Spleen (tissue), 11 donors: Measurements from ENCODE around the gene TOMM6. TPM values are rescaled to one million over a fixed set of nuclear protein-coding genes. Genes with fewer than 3 reads are reported as not detected.

Experiments used
- DNase-seq: peaks from one replicate; pipeline ENCODE4 v3.0.0-alpha.2; 2020
- H3K27ac ChIP-seq, 8 donors: fragments of 200-600 bp; sonication (generic) in 7 of 8; 1 replicate in 4 of 8; 2 replicates in 4 of 8; pipeline versions ENCODE4 v1.5.0 to v1.8.0; 2016 to 2021; ENCODE audit warnings: inconsistent platforms in 4 of 8, mild to moderate bottlenecking in 4 of 8, moderate library complexity in 1 of 8
- H3K27me3 ChIP-seq, 7 donors: fragments of 200-600 bp; sonication (generic) in 6 of 7; replicated peaks in 1 of 7; 1 replicate in 4 of 7; 2 replicates in 3 of 7; pipeline versions ENCODE4 v1.5.0 to v1.8.0; 2016 to 2021; ENCODE audit warnings: inconsistent platforms in 3 of 7, mild to moderate bottlenecking in 1 of 7
- H3K36me3 ChIP-seq, 6 donors: fragments of 200-600 bp; sonication (generic) in 5 of 6; 1 replicate in 4 of 6; 2 replicates in 2 of 6; pipeline versions ENCODE4 v1.5.0 to v1.8.0; 2016 to 2021; ENCODE audit warnings: inconsistent platforms in 2 of 6
- H3K4me1 ChIP-seq, 6 donors: fragments of 200-600 bp; sonication (generic) in 5 of 6; 1 replicate in 3 of 6; 2 replicates in 3 of 6; pipeline versions ENCODE4 v1.5.0 to v1.8.0; 2016 to 2021; ENCODE audit warnings: inconsistent platforms in 3 of 6
- H3K4me3 ChIP-seq, 8 donors: fragments of 200-600 bp; sonication (generic) in 7 of 8; 1 replicate in 4 of 8; 2 replicates in 4 of 8; pipeline versions ENCODE4 v1.5.0 to v1.8.0; 2016 to 2021; ENCODE audit warnings: inconsistent platforms in 4 of 8, mild to moderate bottlenecking in 4 of 8, moderate library complexity in 2 of 8
- H3K9me3 ChIP-seq, 8 donors: fragments of 200-600 bp; sonication (generic) in 7 of 8; 1 replicate in 4 of 8; 2 replicates in 4 of 8; pipeline versions ENCODE4 v1.5.0 to v1.8.0; 2016 to 2021; ENCODE audit warnings: inconsistent platforms in 4 of 8
- CTCF ChIP-seq, 11 experiments: fragments of 200-600 bp in 7 of 11; fragments of 450-650 bp in 4 of 11; sonication (generic) in 4 of 11; IDR thresholded peaks in 8 of 11; conservative IDR thresholded peaks in 3 of 11; 1 replicate in 7 of 11; 2 replicates in 4 of 11; pipeline versions ENCODE4 v1.4.0 to v1.8.0; 2016 to 2021; ENCODE audit warnings: antibody characterized with exemption in 11 of 11, inconsistent platforms in 4 of 11, mild to moderate bottlenecking in 1 of 11
- POLR2A ChIP-seq, 3 donors: fragments of 450-650 bp; IDR thresholded peaks; one replicate each; pipeline ENCODE4 v1.5.1; 2017; ENCODE audit warnings: antibody characterized with exemption in 3 of 3, mild to moderate bottlenecking in 1 of 3
- POLR2AphosphoS5 ChIP-seq, 3 donors: sonication (generic); formaldehyde crosslinking; IDR thresholded peaks; one replicate each; pipeline ENCODE4 v1.5.1; 2017; ENCODE audit warnings: antibody characterized with exemption in 3 of 3
- WGBS, 5 donors: extraction: QIAGEN DNeasy Blood & Tissue Kit in 3 of 5; methylation state at CpG; one replicate each; pipeline versions ENCODE4 v1.1.5 to v1.1.7; 2013 to 2018; 5-methylcytosine and 5-hydroxymethylcytosine counted together
- intact Hi-C: fragments of 100-400 bp; cut with DNase I; formaldehyde crosslinking; loops from one replicate; pipeline ENCODE4 v1.15.0; 2023; ENCODE audit warnings: low total_unique reads
- polyA plus RNA-seq, 3 donors: library from polyadenylated mRNA; stranded (reverse); fragments of 200-250 nt; gene quantifications; one replicate each; pipeline ENCODE4 v1.2.1, GENCODE V29; 2013
- total RNA-seq, 7 donors: library from RNA; depleted of rRNA in 3 of 7; stranded (reverse); fragments of >200 nt in 3 of 7; fragmentation: NEBNext Ultra II Directional in 4 of 7; extraction: Animal tissue kit (Norgen Biotek cat#: 25700) in 4 of 7; gene quantifications; one replicate each; pipeline versions ENCODE4 v1.1.0 to v1.2.1, GENCODE V29; 2016 to 2021
- donor health status: healthy with polysubstance abuse.
- donor health status: DM: no; HTN: no; CAD: no; lungs with moderate emphysema.
- donor health status: DM: no; HTN: no; CAD: no.
- donor health status: Bipolar disorder and iron deficiency.
- donor health status: healthy.
- donor health status: DM: no; HTN: no; CAD: no.
- donor health status: DM: yes; HTN: yes; CAD: no.

The TOMM6 gene
- total and polyA plus RNA-seq, 10 donors, result 110 to 439 (median 137) TPM

GRCh38 chr6:41757931-41758640 is 29.4 kb upstream of the TOMM6 start:
- intact Hi-C loops, result no loop called here
- H3K4me1 ChIP-seq, result no peaks in the 10 kb centered on the region
- H3K36me3 ChIP-seq, result no peaks in the 10 kb centered on the region
- H3K4me3 ChIP-seq, result no peak overlapping the region
- DNase-seq, result no peak
- WGBS, 5 donors, result 74 to 89% (median 80%) methylated on average over 7 to 8 of the region's 8 CpGs
- TF ChIP-seq CTCF (IDR thresholded peaks at IDR 0.05 in 8 of 11, conservative IDR thresholded peaks at IDR 0.05 in 3 of 11) (no peak), POLR2A (IDR thresholded peaks at IDR 0.05) (no peak), POLR2AphosphoS5 (IDR thresholded peaks at IDR 0.05) (no peak)
- no peaks in the 10 kb centered on the region for H3K9me3 ChIP-seq
- no peak overlapping the region for H3K27ac ChIP-seq
- peaks cover 0 to 5% (median 0%) of the 10 kb centered on the region in 7 donors for H3K27me3 ChIP-seq

DNA sequence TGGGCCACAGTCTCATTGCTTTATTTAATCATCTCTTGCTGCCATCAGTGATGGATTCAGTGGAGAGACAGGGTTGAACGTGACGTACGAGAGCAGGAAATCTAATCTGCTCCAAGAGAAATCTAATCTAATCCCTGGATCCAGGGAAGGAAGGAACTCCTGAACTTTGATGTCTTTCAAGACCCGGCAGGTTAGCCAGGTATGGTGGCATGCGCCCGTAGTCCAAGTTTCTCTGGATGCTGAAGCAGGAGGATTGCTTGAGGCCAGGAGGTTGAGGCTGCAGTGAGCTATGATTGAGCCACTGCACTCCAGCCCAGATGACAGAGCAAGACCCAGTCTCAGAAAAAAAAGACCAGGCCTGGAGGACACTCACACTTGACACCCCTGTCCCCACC is 28.9 kb upstream of the TOMM6 start:
- Histone ChIP-seq H3K27ac (no peak overlapping the region), H3K9me3 (no peaks in the 10 kb centered on the region), H3K27me3 (peaks cover 0 to 5% (median 0%) of the 10 kb centered on the region in 7 donors), H3K4me3 (no peak overlapping the region), H3K36me3 (no peaks in the 10 kb centered on the region), H3K4me1 (no peaks in the 10 kb centered on the region)
- no peak for DNase-seq
- WGBS, 5 donors, result 86 to 94% (median 91%) methylated on average over 6 of the region's 6 CpGs
- intact Hi-C loops, result no loop called here
- TF ChIP-seq POLR2A (IDR thresholded peaks at IDR 0.05) (no peak), POLR2AphosphoS5 (IDR thresholded peaks at IDR 0.05) (no peak), CTCF (IDR thresholded peaks at IDR 0.05 in 8 of 11, conservative IDR thresholded peaks at IDR 0.05 in 3 of 11) (no peak)

GRCh38 chr6:41759106-41759904 is 28.2 kb upstream of the TOMM6 start:
- intact Hi-C loops, result no loop called here
- DNase-seq, result no peak
- Histone ChIP-seq H3K4me1 (no peaks in the 10 kb centered on the region), H3K27me3 (peaks cover 0 to 5% (median 0%) of the 10 kb centered on the region in 7 donors), H3K9me3 (no peaks in the 10 kb centered on the region), H3K36me3 (no peaks in the 10 kb centered on the region), H3K27ac (no peak overlapping the region), H3K4me3 (no peak overlapping the region)
- no peak for TF ChIP-seq CTCF (IDR thresholded peaks at IDR 0.05 in 8 of 11, conservative IDR thresholded peaks at IDR 0.05 in 3 of 11)
- TF ChIP-seq POLR2A (IDR thresholded peaks at IDR 0.05), result no peak
- no peak for TF ChIP-seq POLR2AphosphoS5 (IDR thresholded peaks at IDR 0.05)
- 88 to 99% (median 91%) methylated on average over 13 of the region's 13 CpGs for WGBS, 5 donors
